WTC11 (cell line): ENCODE results near the gene RFX6.

Source experiments
- CREB1 ChIP-seq: sonication (generic); formaldehyde crosslinking; IDR thresholded peaks from 2 replicates; pipeline ENCODE4 v1.8.0; 2023; ENCODE audit warnings: mild to moderate bottlenecking, missing genetic modification reagents
- CREM ChIP-seq: sonication (generic); formaldehyde crosslinking; IDR thresholded peaks from 2 replicates; pipeline ENCODE4 v1.8.1; 2022; ENCODE audit warnings: mild to moderate bottlenecking, missing genetic modification reagents, moderate library complexity
- ESRRA ChIP-seq: sonication (generic); formaldehyde crosslinking; IDR thresholded peaks from 2 replicates; pipeline ENCODE4 v1.8.1; 2022; ENCODE audit warnings: mild to moderate bottlenecking, missing genetic modification reagents, borderline replicate concordance
- NR3C1 ChIP-seq: sonication (generic); formaldehyde crosslinking; conservative IDR thresholded peaks from 2 replicates; pipeline ENCODE4 v1.8.1; 2023; ENCODE audit warnings: low read depth, mild to moderate bottlenecking, missing genetic modification reagents
- SP1 ChIP-seq: sonication (generic); formaldehyde crosslinking; conservative IDR thresholded peaks from 2 replicates; pipeline ENCODE4 v1.8.1; 2022; ENCODE audit warnings: missing genetic modification reagents
- ZNF416 ChIP-seq: fragments of 250-450 bp; sonication (Bioruptor Pico); IDR thresholded peaks from 2 replicates; pipeline ENCODE4 v1.9.0; 2021; ENCODE audit warnings: mild to moderate bottlenecking, inconsistent platforms
- TF ChIP-seq, protein P1 (sequence below): fragments of 200-600 bp; IDR thresholded peaks from 2 replicates; pipeline ENCODE4 v1.8.0; 2022; ENCODE audit warnings: antibody characterized with exemption
- TF ChIP-seq, protein P2 (sequence below): sonication (generic); formaldehyde crosslinking; IDR thresholded peaks from 2 replicates; pipeline ENCODE4 v1.8.1; 2023; ENCODE audit warnings: mild to moderate bottlenecking, missing genetic modification reagents, moderate library complexity
- TF ChIP-seq, protein P3 (sequence below): sonication (generic); formaldehyde crosslinking; IDR thresholded peaks from 2 replicates; pipeline ENCODE4 v1.8.1; 2022; ENCODE audit warnings: mild to moderate bottlenecking, missing genetic modification reagents, moderate library complexity, borderline replicate concordance

DNA sequence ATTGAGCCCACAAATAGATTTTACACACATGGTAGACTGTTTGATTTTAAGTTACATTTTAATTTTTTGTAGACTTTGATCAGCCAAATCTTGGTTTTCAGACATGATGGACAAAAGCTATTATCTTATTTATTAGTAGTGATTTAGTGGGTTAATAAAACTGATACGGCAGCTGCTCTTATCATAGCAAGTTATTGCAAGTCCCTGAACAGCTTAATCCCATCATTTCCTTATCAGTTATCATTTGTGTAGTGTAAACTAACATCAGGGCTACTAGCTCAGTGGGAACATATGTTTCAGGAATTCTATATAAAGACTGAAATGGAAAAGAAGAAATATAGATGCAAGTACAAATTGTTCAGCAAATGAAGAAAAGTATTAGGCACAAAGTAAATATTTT, 10.9 kb downstream of the RFX6 start:
- TF ChIP-seq, protein P1, sequence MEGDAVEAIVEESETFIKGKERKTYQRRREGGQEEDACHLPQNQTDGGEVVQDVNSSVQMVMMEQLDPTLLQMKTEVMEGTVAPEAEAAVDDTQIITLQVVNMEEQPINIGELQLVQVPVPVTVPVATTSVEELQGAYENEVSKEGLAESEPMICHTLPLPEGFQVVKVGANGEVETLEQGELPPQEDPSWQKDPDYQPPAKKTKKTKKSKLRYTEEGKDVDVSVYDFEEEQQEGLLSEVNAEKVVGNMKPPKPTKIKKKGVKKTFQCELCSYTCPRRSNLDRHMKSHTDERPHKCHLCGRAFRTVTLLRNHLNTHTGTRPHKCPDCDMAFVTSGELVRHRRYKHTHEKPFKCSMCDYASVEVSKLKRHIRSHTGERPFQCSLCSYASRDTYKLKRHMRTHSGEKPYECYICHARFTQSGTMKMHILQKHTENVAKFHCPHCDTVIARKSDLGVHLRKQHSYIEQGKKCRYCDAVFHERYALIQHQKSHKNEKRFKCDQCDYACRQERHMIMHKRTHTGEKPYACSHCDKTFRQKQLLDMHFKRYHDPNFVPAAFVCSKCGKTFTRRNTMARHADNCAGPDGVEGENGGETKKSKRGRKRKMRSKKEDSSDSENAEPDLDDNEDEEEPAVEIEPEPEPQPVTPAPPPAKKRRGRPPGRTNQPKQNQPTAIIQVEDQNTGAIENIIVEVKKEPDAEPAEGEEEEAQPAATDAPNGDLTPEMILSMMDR, result no peak
- TF ChIP-seq NR3C1 (CRISPR knock-in tag) (no peak), CREM (CRISPR knock-in tag) (no peak), ZNF416 (CRISPR knock-in tag) (no peak), SP1 (no peak), CREB1 (CRISPR knock-in tag) (no peak), ESRRA (no peak)
- TF ChIP-seq, protein P2, sequence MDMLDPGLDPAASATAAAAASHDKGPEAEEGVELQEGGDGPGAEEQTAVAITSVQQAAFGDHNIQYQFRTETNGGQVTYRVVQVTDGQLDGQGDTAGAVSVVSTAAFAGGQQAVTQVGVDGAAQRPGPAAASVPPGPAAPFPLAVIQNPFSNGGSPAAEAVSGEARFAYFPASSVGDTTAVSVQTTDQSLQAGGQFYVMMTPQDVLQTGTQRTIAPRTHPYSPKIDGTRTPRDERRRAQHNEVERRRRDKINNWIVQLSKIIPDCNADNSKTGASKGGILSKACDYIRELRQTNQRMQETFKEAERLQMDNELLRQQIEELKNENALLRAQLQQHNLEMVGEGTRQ (CRISPR knock-in tag), result no peak
- TF ChIP-seq, protein P3, sequence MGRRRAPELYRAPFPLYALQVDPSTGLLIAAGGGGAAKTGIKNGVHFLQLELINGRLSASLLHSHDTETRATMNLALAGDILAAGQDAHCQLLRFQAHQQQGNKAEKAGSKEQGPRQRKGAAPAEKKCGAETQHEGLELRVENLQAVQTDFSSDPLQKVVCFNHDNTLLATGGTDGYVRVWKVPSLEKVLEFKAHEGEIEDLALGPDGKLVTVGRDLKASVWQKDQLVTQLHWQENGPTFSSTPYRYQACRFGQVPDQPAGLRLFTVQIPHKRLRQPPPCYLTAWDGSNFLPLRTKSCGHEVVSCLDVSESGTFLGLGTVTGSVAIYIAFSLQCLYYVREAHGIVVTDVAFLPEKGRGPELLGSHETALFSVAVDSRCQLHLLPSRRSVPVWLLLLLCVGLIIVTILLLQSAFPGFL (CRISPR knock-in tag), result no peak
